RKO (cell line): Measurements from ENCODE around the gene MRPL11.
"Not testable (repeated sequence)": the region's sequence is repeated elsewhere in the genome, so short reads cannot be mapped to it uniquely, and the experiment has no call there.

Source experiments
- DNase-seq: peaks from one replicate; pipeline ENCODE4 v3.0.0-alpha.2; 2016; ENCODE audit warnings: low spot score

MRPL11 gene

GRCh38 chr11:66431287-66431686 lies 7.4 kb downstream of the MRPL11 start:
- not testable (repeated sequence) for DNase-seq

GRCh38 chr11:66429983-66430602 lies 8.6 kb downstream of the MRPL11 start:
- DNase-seq = peak; percentile 67

GRCh38 chr11:66428933-66429332 lies 9.7 kb downstream of the MRPL11 start:
- DNase-seq = no peak

- no peak for DNase-seq
These were observed 12.3 kb downstream of the MRPL11 start for GRCh38 chr11:66426314-66426713.

GRCh38 chr11:66421492-66422205 lies 17.0 kb downstream of the MRPL11 start:
- DNase-seq = peak; percentile 88

- DNase-seq = no peak
These were observed 17.8 kb downstream of the MRPL11 start, which contains the start of gene NPAS4 for GRCh38 chr11:66420671-66421476. NPAS4 (plus strand) TSS chr11:66421035; CDS start chr11:66421180, 145 bp downstream.

GRCh38 chr11:66419825-66420224 lies 18.8 kb downstream of the MRPL11 start:
- DNase-seq = no peak

GRCh38 chr11:66418986-66419308 lies 19.7 kb downstream of the MRPL11 start:
- no peak for DNase-seq

- DNase-seq = peak; percentile 94
These were observed 20.3 kb downstream of the MRPL11 start for GRCh38 chr11:66418168-66418985.

- no peak for DNase-seq
These were observed 21.6 kb downstream of the MRPL11 start for GRCh38 chr11:66417000-66417399.

- no peak for DNase-seq
These were observed 23.2 kb downstream of the MRPL11 start for GRCh38 chr11:66415423-66415822.

GRCh38 chr11:66414120-66414934 lies 24.3 kb downstream of the MRPL11 start:
- no peak for DNase-seq

- DNase-seq = no peak
These were observed 25.5 kb downstream of the MRPL11 start for GRCh38 chr11:66413167-66413566.

- DNase-seq = no peak
These were observed 26.5 kb downstream of the MRPL11 start for GRCh38 chr11:66412110-66412509.

GRCh38 chr11:66411323-66411722 lies 27.3 kb downstream of the MRPL11 start:
- DNase-seq = no peak

- no peak for DNase-seq
These were observed 28.5 kb downstream of the MRPL11 start for GRCh38 chr11:66410191-66410590.

- DNase-seq = no peak
These were observed 29.4 kb downstream of the MRPL11 start for GRCh38 chr11:66409226-66409625.

GRCh38 chr11:66408488-66409214 lies 30.0 kb downstream of the MRPL11 start:
- peak; percentile 88 for DNase-seq

- no peak for DNase-seq
These were observed 31.0 kb downstream of the MRPL11 start for GRCh38 chr11:66407651-66408050.

- no peak for DNase-seq
These were observed 44.7 kb downstream of the MRPL11 start for GRCh38 chr11:66393954-66394353.

GRCh38 chr11:66391322-66391721 lies 47.3 kb downstream of the MRPL11 start:
- DNase-seq = no peak
